Measurements from ENCODE around the gene DOCK3. TPM values are rescaled to one million over a fixed set of nuclear protein-coding genes. Genes with fewer than 3 reads are reported as not detected.

DOCK3 gene
- total RNA-seq, 1 experiment from 2014 or later = 0.14 TPM

GRCh38 chr3:50936389-50936788, 261.7 kb downstream of the DOCK3 start:
- no TSS peak for BruUV-seq (replicated peaks)
- ChIA-PET POLR2A (no interaction called here), CTCF (no interaction called here)
- Mint-ChIP-seq H3K4me3 (ENCODE audit: unreplicated experiment) (no peak overlapping the region), H3K27me3 (ENCODE audit: insufficient read depth, unreplicated experiment) (peaks cover 39% of the 10 kb centered on the region), H3K36me3 (ENCODE audit: insufficient read depth, unreplicated experiment) (no peaks in the 10 kb centered on the region), H3K9me3 (ENCODE audit: unreplicated experiment) (no peaks in the 10 kb centered on the region), H3K27ac (ENCODE audit: low read depth, unreplicated experiment) (no peak overlapping the region), H3K4me1 (ENCODE audit: insufficient read depth, unreplicated experiment) (no peaks in the 10 kb centered on the region)
- no peak for TF ChIP-seq CTCF (IDR thresholded peaks at IDR 0.05; ENCODE audit: unreplicated experiment)
- no peak for DNase-seq (ENCODE audit: unreplicated experiment)
- intact Hi-C loops (cut with micrococcal nuclease) = no loop called here

GRCh38 chr3:50947419-50947818, 272.7 kb downstream of the DOCK3 start:
- ChIA-PET POLR2A (no interaction called here), CTCF (no interaction called here)
- DNase-seq (ENCODE audit: unreplicated experiment) = no peak
- Mint-ChIP-seq H3K4me1 (ENCODE audit: insufficient read depth, unreplicated experiment) (peaks cover 9% of the 10 kb centered on the region), H3K9me3 (ENCODE audit: unreplicated experiment) (no peaks in the 10 kb centered on the region), H3K27ac (ENCODE audit: low read depth, unreplicated experiment) (no peak overlapping the region), H3K36me3 (ENCODE audit: insufficient read depth, unreplicated experiment) (no peaks in the 10 kb centered on the region), H3K27me3 (ENCODE audit: insufficient read depth, unreplicated experiment) (peaks cover 44% of the 10 kb centered on the region), H3K4me3 (ENCODE audit: unreplicated experiment) (no peak overlapping the region)
- no peak for TF ChIP-seq CTCF (IDR thresholded peaks at IDR 0.05; ENCODE audit: unreplicated experiment)
- intact Hi-C loops (cut with micrococcal nuclease) = no loop called here
- no TSS peak for BruUV-seq (replicated peaks)

GRCh38 chr3:50950591-50950990, 275.9 kb downstream of the DOCK3 start:
- intact Hi-C loops (cut with micrococcal nuclease) = no loop called here
- Mint-ChIP-seq H3K27me3 (ENCODE audit: insufficient read depth, unreplicated experiment) (peaks cover 66% of the 10 kb centered on the region), H3K4me1 (ENCODE audit: insufficient read depth, unreplicated experiment) (peaks cover 9% of the 10 kb centered on the region), H3K9me3 (ENCODE audit: unreplicated experiment) (no peaks in the 10 kb centered on the region), H3K36me3 (ENCODE audit: insufficient read depth, unreplicated experiment) (no peaks in the 10 kb centered on the region), H3K27ac (ENCODE audit: low read depth, unreplicated experiment) (no peak overlapping the region), H3K4me3 (ENCODE audit: unreplicated experiment) (peak overlapping the region; percentile 52)
- no peak for TF ChIP-seq CTCF (IDR thresholded peaks at IDR 0.05; ENCODE audit: unreplicated experiment)
- ChIA-PET POLR2A (no interaction called here), CTCF (interaction anchor here (0.6 kb wide), 1 partner anchor 280 kb away, joined by 4 read pairs; no protein-coding TSS in a partner anchor)
- no peak for DNase-seq (ENCODE audit: unreplicated experiment)
- BruUV-seq (replicated peaks) = no TSS peak

- BruUV-seq (replicated peaks) = no TSS peak
- Mint-ChIP-seq H3K9me3 (ENCODE audit: unreplicated experiment) (no peaks in the 10 kb centered on the region), H3K27me3 (ENCODE audit: insufficient read depth, unreplicated experiment) (peaks cover 81% of the 10 kb centered on the region), H3K36me3 (ENCODE audit: insufficient read depth, unreplicated experiment) (no peaks in the 10 kb centered on the region), H3K4me3 (ENCODE audit: unreplicated experiment) (no peak overlapping the region), H3K4me1 (ENCODE audit: insufficient read depth, unreplicated experiment) (peaks cover 9% of the 10 kb centered on the region), H3K27ac (ENCODE audit: low read depth, unreplicated experiment) (no peak overlapping the region)
- intact Hi-C loops (cut with micrococcal nuclease) = no loop called here
- DNase-seq (ENCODE audit: unreplicated experiment) = no peak
- TF ChIP-seq CTCF (IDR thresholded peaks at IDR 0.05; ENCODE audit: unreplicated experiment) = no peak
- POLR2A ChIA-PET = interaction anchor here (0.6 kb wide), 1 partner anchor 349 kb away, joined by 3 read pairs; no protein-coding TSS in a partner anchor
- CTCF ChIA-PET = interaction anchor here (0.6 to 0.7 kb wide), 2 partner anchors 217 to 370 kb away, joined by 3 to 4 read pairs; no protein-coding TSS in a partner anchor
These were observed 279.2 kb downstream of the DOCK3 start for GRCh38 chr3:50953825-50954414.
